GM12872 (cell line): ENCODE data around the gene MUCL3.

Experiments
- CTCF ChIP-seq: IDR thresholded peaks from 3 replicates; pipeline ENCODE4 v1.5.1; 2011; ENCODE audit warnings: low read depth, mild to moderate bottlenecking, low read length, moderate library complexity; ENCODE audit not compliant: insufficient read depth

Gene MUCL3

GRCh38 chr6:30928677-30929076 lies 12.1 kb upstream of the MUCL3 start:
- TF ChIP-seq CTCF: no peak

- TF ChIP-seq CTCF: no peak
Observed at GRCh38 chr6:30930506-30930905, 10.3 kb upstream of the MUCL3 start.

- no peak for TF ChIP-seq CTCF
Observed at GRCh38 chr6:30931272-30931671, 9.5 kb upstream of the MUCL3 start.

- TF ChIP-seq CTCF: no peak
Observed at GRCh38 chr6:30931969-30932645, 8.7 kb upstream of the MUCL3 start, which contains the start of gene SFTA2. TSS of gene SFTA2 (minus strand) at chr6:30932170. CDS start at chr6:30932096, 74 bp downstream.

GRCh38 chr6:30932665-30933365 lies 8.0 kb upstream of the MUCL3 start:
- no peak for TF ChIP-seq CTCF

- TF ChIP-seq CTCF: no peak
Observed at GRCh38 chr6:30935018-30935417, 5.8 kb upstream of the MUCL3 start.

- TF ChIP-seq CTCF: no peak
Observed at GRCh38 chr6:30937265-30937664, 3.5 kb upstream of the MUCL3 start.
